ENCODE data around the gene PTPN14. TPM values are rescaled to one million over a fixed set of nuclear protein-coding genes. Genes with fewer than 3 reads are reported as not detected.

Gene PTPN14
- total RNA-seq, 1 experiment from 2014 or later: 37.5 TPM

- Histone ChIP-seq H3K4me1 (ENCODE audit: control insufficient read depth in 1 of 2, insufficient read depth in 2 of 2, low read length in 2 of 2) (peaks cover 30 to 39% of the 10 kb centered on the region in 2 experiments), H3K4me3 (replicated peaks in 1 of 2; ENCODE audit: low read depth in 1 of 2, low read length in 2 of 2) (peak overlapping the region; percentile 70 to 93), H3K4me2 (ENCODE audit: low read length) (peak overlapping the region; percentile 94), H3K9me3 (ENCODE audit: control insufficient read depth in 1 of 2, insufficient read depth in 1 of 2, low read depth in 1 of 2, low read length in 2 of 2) (no peaks in the 10 kb centered on the region), H3K36me3 (ENCODE audit: control insufficient read depth in 1 of 2, insufficient read depth in 2 of 2, low read length in 2 of 2) (no peaks in the 10 kb centered on the region), H3K9ac (ENCODE audit: low read length) (peak overlapping the region; percentile 98), H3K27ac (ENCODE audit: low read depth, low read length) (peak overlapping the region; percentile 87), H2AFZ (ENCODE audit: low read depth, low read length, poor library complexity, severe bottlenecking) (peak overlapping the region; percentile 23), H3K9me2 (ENCODE audit: insufficient read depth) (no peaks in the 10 kb centered on the region), H3K27me3 (ENCODE audit: insufficient read depth, low read length) (no peaks in the 10 kb centered on the region), H4K20me1 (ENCODE audit: insufficient read depth) (peaks cover 3% of the 10 kb centered on the region; the same call in 1 of the 2 replicates), H3K79me2 (ENCODE audit: insufficient read depth, low read length) (peaks cover 42% of the 10 kb centered on the region)
- CTCF ChIA-PET: interaction anchor here (1.5 to 2.1 kb wide), 2 partner anchors 33 to 219 kb away, joined by 5 to 13 read pairs; no protein-coding TSS in a partner anchor
- POLR2A ChIA-PET: interaction anchor here (0.7 to 2.9 kb wide), 5 partner anchors 13 to 96 kb away, joined by 3 to 12 read pairs (median 3); no protein-coding TSS in a partner anchor
- RAD21 ChIA-PET (ENCODE audit: low non-redundant PET in 1 of 2, low total read pairs in 2 of 2, uncharacterized antibody in 2 of 2, unreplicated experiment in 2 of 2): no interaction called here
- DNase-seq (ENCODE audit: low read depth, low spot score): peak; percentile 71
- TF ChIP-seq CBX3 (IDR thresholded peaks at IDR 0.05; ENCODE audit: low read depth): peak; percentile 59; the same call in 1 of the 2 replicates
- TF ChIP-seq, protein P1, sequence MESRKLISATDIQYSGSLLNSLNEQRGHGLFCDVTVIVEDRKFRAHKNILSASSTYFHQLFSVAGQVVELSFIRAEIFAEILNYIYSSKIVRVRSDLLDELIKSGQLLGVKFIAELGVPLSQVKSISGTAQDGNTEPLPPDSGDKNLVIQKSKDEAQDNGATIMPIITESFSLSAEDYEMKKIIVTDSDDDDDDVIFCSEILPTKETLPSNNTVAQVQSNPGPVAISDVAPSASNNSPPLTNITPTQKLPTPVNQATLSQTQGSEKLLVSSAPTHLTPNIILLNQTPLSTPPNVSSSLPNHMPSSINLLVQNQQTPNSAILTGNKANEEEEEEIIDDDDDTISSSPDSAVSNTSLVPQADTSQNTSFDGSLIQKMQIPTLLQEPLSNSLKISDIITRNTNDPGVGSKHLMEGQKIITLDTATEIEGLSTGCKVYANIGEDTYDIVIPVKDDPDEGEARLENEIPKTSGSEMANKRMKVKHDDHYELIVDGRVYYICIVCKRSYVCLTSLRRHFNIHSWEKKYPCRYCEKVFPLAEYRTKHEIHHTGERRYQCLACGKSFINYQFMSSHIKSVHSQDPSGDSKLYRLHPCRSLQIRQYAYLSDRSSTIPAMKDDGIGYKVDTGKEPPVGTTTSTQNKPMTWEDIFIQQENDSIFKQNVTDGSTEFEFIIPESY (IDR thresholded peaks at IDR 0.05; ENCODE audit: extremely low read depth, insufficient replicate concordance, low read length): no peak
- 0 out of 2 replicates have a peak, but pooled peaks have one; percentile 33 for TF ChIP-seq JUND (IDR thresholded peaks at IDR 0.05)
- TF ChIP-seq SP1 (IDR thresholded peaks at IDR 0.05; ENCODE audit: low read depth): peak; percentile 77
- peak; percentile 64; the same call in 1 of the 2 replicates for TF ChIP-seq POLR2AphosphoS5 (IDR thresholded peaks at IDR 0.05; ENCODE audit: low read depth, low read length)
- TF ChIP-seq POLR2A (IDR thresholded peaks at IDR 0.05; ENCODE audit: borderline replicate concordance, extremely low read depth, insufficient read depth, insufficient read length): peak; percentile 11
- peak; percentile 70 for TF ChIP-seq SIN3A (IDR thresholded peaks at IDR 0.05; ENCODE audit: low read depth)
- TF ChIP-seq, protein P2, sequence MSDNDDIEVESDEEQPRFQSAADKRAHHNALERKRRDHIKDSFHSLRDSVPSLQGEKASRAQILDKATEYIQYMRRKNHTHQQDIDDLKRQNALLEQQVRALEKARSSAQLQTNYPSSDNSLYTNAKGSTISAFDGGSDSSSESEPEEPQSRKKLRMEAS (IDR thresholded peaks at IDR 0.05): peak; percentile 50
- no peak for TF ChIP-seq EZH2phosphoT487 (IDR thresholded peaks at IDR 0.05; ENCODE audit: borderline replicate concordance)
- TF ChIP-seq ZFX (IDR thresholded peaks at IDR 0.05): no peak
- TSS peak; percentile 92 for BruUV-seq (replicated peaks)
- intact Hi-C loops (cut with micrococcal nuclease): no loop called here
- peak; percentile 65 for ATAC-seq
Measured at GRCh38 chr1:214552174-214552608, 789 bp upstream of the PTPN14 start.
